H1 (cell line): ENCODE results near the gene EXOSC10. TPM values are rescaled to one million over a fixed set of nuclear protein-coding genes. Genes with fewer than 3 reads are reported as not detected.
"Not testable (repeated sequence)": the region's sequence is repeated elsewhere in the genome, so short reads cannot be mapped to it uniquely, and the experiment has no call there.

Experiments used
- CTCF ChIA-PET: fragments of 300-600 bp; sonication (Branson Sonifier 250); formaldehyde crosslinking; loops from one replicate; lab custom pipeline; 2021; ENCODE audit not compliant: partially characterized antibody; lab: Charles Lee
- POLR2A ChIA-PET: fragments of 300-600 bp; sonication (Branson Sonifier 250); formaldehyde crosslinking; loops from one replicate; lab custom pipeline; 2021; ENCODE audit warnings: inconsistent platforms; ENCODE audit not compliant: partially characterized antibody; lab: Charles Lee
- DNase-seq, 2 experiments: peaks; one replicate each; pipeline versions ENCODE4 v3.0.0 to v3.0.0-alpha.2; 2010 to 2022; ENCODE audit warnings: low spot score in 2 of 2, low read depth in 1 of 2, mixed read lengths in 1 of 2
- FAIRE-seq: peaks from 2 replicates; lab custom pipeline; 2011; peaks lifted over from hg19 to GRCh38; lab: Jason Lieb, UNC
- H2AFZ ChIP-seq: 2 replicates; pipeline ENCODE4 v1.8.1; 2012; ENCODE audit warnings: low read length, inconsistent platforms
- H2AK5ac ChIP-seq: 2 replicates; pipeline ENCODE4 v1.6.1; 2013; ENCODE audit warnings: low read depth, low read length
- H2BK120ac ChIP-seq: replicated peaks from 2 replicates; pipeline ENCODE3; 2013; ENCODE audit warnings: low read depth, low read length, inconsistent platforms
- H2BK12ac ChIP-seq: 2 replicates; pipeline ENCODE4 v1.6.1; 2013; ENCODE audit warnings: low read depth, low read length
- H2BK15ac ChIP-seq: 2 replicates; pipeline ENCODE4 v1.6.1; 2013; ENCODE audit warnings: low read length
- H2BK20ac ChIP-seq: 2 replicates; pipeline ENCODE4 v1.6.1; 2013; ENCODE audit warnings: low read length
- H2BK5ac ChIP-seq: 2 replicates; pipeline ENCODE4 v1.6.1; 2013; ENCODE audit warnings: low read depth, low read length
- H3K14ac ChIP-seq: 2 replicates; pipeline ENCODE4 v1.6.1; 2013; ENCODE audit warnings: inconsistent platforms; ENCODE audit not compliant: insufficient read length
- H3K18ac ChIP-seq: 2 replicates; pipeline ENCODE4 v1.6.1; 2013; ENCODE audit warnings: low read length; ENCODE audit errors: extremely low read depth
- H3K23ac ChIP-seq: 2 replicates; pipeline ENCODE4 v1.6.1; 2013; ENCODE audit warnings: inconsistent platforms; ENCODE audit not compliant: insufficient read length
- H3K23me2 ChIP-seq: 2 replicates; pipeline ENCODE4 v1.6.1; 2013; ENCODE audit warnings: low read depth, low read length
- H3K27ac ChIP-seq: 2 replicates; pipeline ENCODE4 v1.6.1; 2011; ENCODE audit warnings: low read depth, low read length, inconsistent platforms
- H3K27me3 ChIP-seq, 4 experiments: replicated peaks in 1 of 4; 1 replicate in 1 of 4; 2 replicates in 3 of 4; pipeline versions ENCODE4 v1.6.1 to v1.8.1; 2011 to 2013; ENCODE audit warnings: low read length in 3 of 4, mild to moderate bottlenecking in 3 of 4, inconsistent platforms in 2 of 4, mixed read lengths in 2 of 4, moderate library complexity in 1 of 4; ENCODE audit not compliant: control insufficient read depth in 3 of 4, insufficient read depth in 3 of 4; ENCODE audit errors: extremely low read depth in 1 of 4
- H3K36me3 ChIP-seq, 4 experiments: 2 replicates each; pipeline versions ENCODE4 v1.6.1 to v1.8.1; 2011 to 2013; ENCODE audit warnings: mild to moderate bottlenecking in 4 of 4, low read length in 3 of 4, moderate library complexity in 2 of 4, control low read depth in 1 of 4, inconsistent platforms in 1 of 4; ENCODE audit not compliant: insufficient read depth in 4 of 4, control insufficient read depth in 2 of 4
- H3K4ac ChIP-seq: replicated peaks from 2 replicates; pipeline ENCODE3; 2013; ENCODE audit warnings: low read length, low read depth, mixed read lengths, inconsistent platforms; ENCODE audit not compliant: insufficient read length
- H3K4me1 ChIP-seq, 4 experiments: replicated peaks in 1 of 4; 1 replicate in 1 of 4; 2 replicates in 3 of 4; pipeline versions ENCODE4 v1.6.1 to v1.8.1; 2011 to 2013; ENCODE audit warnings: low read length in 3 of 4, inconsistent platforms in 2 of 4, mixed read lengths in 1 of 4; ENCODE audit not compliant: insufficient read depth in 4 of 4, control insufficient read depth in 3 of 4
- H3K4me2 ChIP-seq, 2 experiments: 2 replicates each; pipeline versions ENCODE4 v1.6.1 to v1.8.1; 2011 to 2013; ENCODE audit warnings: low read depth in 2 of 2, low read length in 2 of 2, control low read depth in 1 of 2, inconsistent platforms in 1 of 2, mild to moderate bottlenecking in 1 of 2; ENCODE audit not compliant: insufficient read depth in 1 of 2
- H3K4me3 ChIP-seq, 4 experiments: fragments of 200-600, 300-600 bp in 1 of 4; sonication (generic), shearing (Covaris generic), sonication (Bioruptor Twin) in 1 of 4; 2 replicates each; pipeline versions ENCODE4 v1.5.1 to v1.8.1; 2011 to 2016; ENCODE audit warnings: low read length in 4 of 4, low read depth in 3 of 4, control low read depth in 2 of 4, inconsistent platforms in 2 of 4, mild to moderate bottlenecking in 2 of 4, mixed read lengths in 1 of 4, moderate library complexity in 1 of 4; ENCODE audit not compliant: insufficient read depth in 2 of 4; ENCODE audit errors: extremely low read depth in 1 of 4
- H3K56ac ChIP-seq: replicated peaks from 2 replicates; pipeline ENCODE3; 2013; ENCODE audit warnings: low read depth, mild to moderate bottlenecking, mixed read lengths, low read length, inconsistent platforms; ENCODE audit not compliant: insufficient read length
- H3K79me1 ChIP-seq: 2 replicates; pipeline ENCODE4 v1.6.1; 2013; ENCODE audit warnings: low read depth, low read length, control low read depth
- H3K79me2 ChIP-seq, 2 experiments: 2 replicates each; pipeline versions ENCODE4 v1.6.1 to v1.8.1; 2012 to 2013; ENCODE audit warnings: low read length in 2 of 2, mild to moderate bottlenecking in 2 of 2, inconsistent platforms in 1 of 2; ENCODE audit not compliant: insufficient read depth in 2 of 2, control insufficient read depth in 1 of 2
- H3K9ac ChIP-seq, 4 experiments: replicated peaks in 1 of 4; 1 replicate in 1 of 4; 2 replicates in 3 of 4; pipeline versions ENCODE4 v1.6.1 to v1.8.1; 2011 to 2013; ENCODE audit warnings: low read depth in 3 of 4, low read length in 3 of 4, control low read depth in 2 of 4, mild to moderate bottlenecking in 2 of 4, moderate library complexity in 2 of 4, inconsistent platforms in 1 of 4; ENCODE audit errors: extremely low read depth in 1 of 4
- H3K9me3 ChIP-seq, 2 experiments: 2 replicates each; pipeline versions ENCODE4 v1.6.1 to v1.8.1; 2012 to 2013; ENCODE audit warnings: mild to moderate bottlenecking in 2 of 2, moderate library complexity in 2 of 2, control low read depth in 1 of 2, inconsistent platforms in 1 of 2, low read depth in 1 of 2, low read length in 1 of 2, mixed read lengths in 1 of 2; ENCODE audit not compliant: insufficient read depth in 2 of 2
- H4K20me1 ChIP-seq, 2 experiments: replicated peaks in 1 of 2; 2 replicates each; pipeline versions ENCODE3 to v1.8.1; 2011 to 2013; ENCODE audit warnings: inconsistent platforms in 2 of 2, low read length in 2 of 2, mild to moderate bottlenecking in 1 of 2; ENCODE audit not compliant: insufficient read depth in 2 of 2, control insufficient read depth in 1 of 2
- H4K5ac ChIP-seq: 2 replicates; pipeline ENCODE4 v1.6.1; 2013; ENCODE audit warnings: low read length, low read depth, mixed read lengths, inconsistent platforms; ENCODE audit not compliant: insufficient read length
- H4K8ac ChIP-seq: 2 replicates; pipeline ENCODE4 v1.8.0; 2013; ENCODE audit warnings: mild to moderate bottlenecking, moderate library complexity, low read length, inconsistent platforms; ENCODE audit not compliant: insufficient read depth; ENCODE audit errors: extremely low read depth
- H4K91ac ChIP-seq: replicated peaks from 2 replicates; pipeline ENCODE3; 2013; ENCODE audit warnings: low read length, mixed read lengths, inconsistent platforms; ENCODE audit not compliant: insufficient read length
- WGBS, 2 experiments: shearing (Covaris generic) in 1 of 2; methylation state at CpG; one replicate each; pipeline versions ENCODE4 v1.1.6 to v1.1.7; 2013 to 2015; ENCODE audit warnings: low lambda C conversion rate in 2 of 2, mixed read lengths in 2 of 2, inconsistent platforms in 1 of 2, low coverage in 1 of 2, missing lambda C conversion rate in 1 of 2; ENCODE audit not compliant: insufficient replicate concordance in 2 of 2, insufficient coverage in 1 of 2, insufficient read length in 1 of 2; ENCODE audit errors: extremely low coverage in 1 of 2, missing lambda C conversion rate in 1 of 2; 5-methylcytosine and 5-hydroxymethylcytosine counted together
- polyA plus RNA-seq, 7 experiments: library from polyadenylated mRNA; depleted of rRNA in 3 of 7; stranded (reverse) in 5 of 7; unstranded in 2 of 7; fragments of >200 nt in 5 of 7; fragments of 200-250 nt in 2 of 7; gene quantifications; 1 replicate in 5 of 7; 2 replicates in 1 of 7; 4 replicates in 1 of 7; pipeline versions ENCODE4 v1.2.1 to v1.2.3, GENCODE V29; 2011 to 2013; ENCODE audit warnings: missing spikeins in 2 of 7, mixed read lengths in 2 of 7
- total RNA-seq: library from RNA; stranded (reverse); fragmentation: NEBNext Ultra II Directional; extraction: Animal tissue kit (Norgen Biotek cat#: 25700); gene quantifications from 2 replicates; pipeline ENCODE4 v1.2.1, GENCODE V29; 2021

EXOSC10 gene
- total and polyA plus RNA-seq, 2 of the 8 experiments (the other 6 are each of a cell fraction or from before 2014, with no cell fraction given) = 57.9 to 86.1 TPM

DNA sequence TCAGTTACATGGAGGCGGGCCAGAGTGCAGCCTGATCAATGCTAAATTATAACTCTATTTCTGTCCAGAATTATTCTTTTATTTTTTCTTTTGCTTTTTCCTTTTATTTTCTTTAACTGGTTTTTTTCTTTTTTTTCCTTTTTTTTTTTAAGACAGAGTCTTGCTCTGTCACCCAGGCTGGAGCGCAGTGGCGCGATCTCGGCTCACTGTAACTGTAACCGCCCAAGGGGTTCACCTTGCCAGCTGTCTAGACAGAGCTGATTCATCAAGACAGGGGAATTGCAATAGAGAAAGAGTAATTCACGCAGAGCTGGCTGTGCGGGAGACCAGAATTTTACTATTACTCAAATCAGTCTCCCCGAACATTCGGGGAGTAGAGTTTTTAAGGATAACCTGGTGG lies 48.5 kb downstream of the EXOSC10 start:
- peaks cover 0 to 12% (median 4%) of the 10 kb centered on the region in 4 experiments; a peak in 5 of 7 replicates for H3K4me1 ChIP-seq
- not testable (repeated sequence) for H3K27ac ChIP-seq, H4K8ac ChIP-seq, FAIRE-seq, H2AK5ac ChIP-seq, H2BK20ac ChIP-seq, H3K79me1 ChIP-seq, H2AFZ ChIP-seq, H3K4me3 ChIP-seq, H3K9ac ChIP-seq, H2BK5ac ChIP-seq, H2BK15ac ChIP-seq, H3K14ac ChIP-seq, H2BK120ac ChIP-seq, H4K5ac ChIP-seq, H3K79me2 ChIP-seq, H3K23ac ChIP-seq, H3K4ac ChIP-seq, H4K20me1 ChIP-seq, H2BK12ac ChIP-seq, H3K9me3 ChIP-seq, H3K4me2 ChIP-seq, H3K56ac ChIP-seq, DNase-seq, H3K23me2 ChIP-seq, H3K18ac ChIP-seq, H4K91ac ChIP-seq, H3K27me3 ChIP-seq
- ChIA-PET CTCF (interaction anchor here (0.6 to 14.5 kb wide), 4 partner anchors 10 to 1309 kb away, joined by 3 to 168 read pairs (median 4); no protein-coding TSS in a partner anchor), POLR2A (interaction anchor here (1.6 to 5.8 kb wide), 6 partner anchors 8 to 24 kb away, joined by 7 to 44 read pairs (median 12); partner anchors contain the start of gene SRM)
- WGBS, 2 experiments = 94% methylated on average over 10 of the region's 10 CpGs; no CpG with 5 or more reads in 1 of the 2 experiments
- H3K36me3 ChIP-seq = peaks cover 2 to 13% (median 8%) of the 10 kb centered on the region in 4 experiments; a peak in 6 of 8 replicates
